ENCODE measurements around the gene NDRG4. TPM values are rescaled to one million over a fixed set of nuclear protein-coding genes. Genes with fewer than 3 reads are reported as not detected.

The NDRG4 gene
- total RNA-seq, 4 donors from 2014 or later = 29.7 to 97.2 (median 64.0) TPM

DNA sequence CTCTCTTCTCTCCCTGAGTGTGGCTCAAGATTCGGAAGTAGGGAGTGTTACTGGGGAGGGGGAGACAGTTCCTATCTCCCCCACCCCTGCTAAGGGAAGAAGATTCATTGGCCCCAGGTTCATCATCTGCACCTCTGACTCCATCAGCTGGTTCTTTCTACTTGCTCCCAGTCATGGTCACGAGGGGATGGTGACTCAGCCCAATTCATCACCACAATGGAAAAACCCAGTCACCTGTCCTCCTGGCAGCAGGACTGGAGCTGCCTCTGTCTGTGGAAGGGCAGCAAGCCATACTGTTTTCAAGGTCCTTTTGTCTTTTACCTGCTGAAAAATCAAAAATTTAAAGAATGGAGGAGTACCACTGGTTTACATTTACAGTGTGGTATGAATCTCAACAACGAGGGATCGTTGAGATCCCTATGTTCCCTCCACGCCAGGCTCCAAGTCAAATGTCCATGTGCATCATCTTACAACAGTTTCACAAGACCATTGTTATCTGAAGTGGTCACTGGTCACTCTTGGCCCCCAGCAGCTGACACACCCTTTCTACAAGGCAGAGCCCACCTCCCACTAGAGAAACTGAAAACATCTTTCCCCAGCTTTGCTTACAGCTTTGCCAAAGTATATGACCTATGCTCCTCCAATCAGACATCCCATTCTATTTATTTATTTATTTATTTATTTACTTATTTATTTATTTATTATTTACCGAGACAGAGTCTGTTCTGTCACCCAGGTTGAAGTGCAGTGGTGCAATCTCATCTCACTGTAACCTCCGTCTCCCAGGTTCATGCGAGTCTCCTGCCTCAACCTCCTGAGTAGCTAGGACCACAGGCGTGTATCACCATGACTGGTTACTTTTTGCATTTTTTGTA is 40.4 kb upstream of the NDRG4 start:
- DNase-seq (ENCODE audit: low spot score in 2 of 2) = peak in 1 of 2 donors; percentile 62
- no peak for TF ChIP-seq POLR2A (IDR thresholded peaks at IDR 0.05)
- TF ChIP-seq CTCF (IDR thresholded peaks at IDR 0.05) = no peak
- intact Hi-C loops (cut with DNase I; ENCODE audit: low total_unique reads) = no loop called here
- WGBS, 2 donors = 88 to 89% methylated on average over 9 of the region's 9 CpGs
- no peak overlapping the region for H3K4me3 ChIP-seq (ENCODE audit: low read depth, poor library complexity, severe bottlenecking)

- intact Hi-C loops (cut with DNase I; ENCODE audit: low total_unique reads) = no loop called here
- 61 to 78% methylated on average over 4 of the region's 4 CpGs for WGBS, 2 donors
- H3K4me3 ChIP-seq (ENCODE audit: low read depth, poor library complexity, severe bottlenecking) = no peak overlapping the region
- TF ChIP-seq POLR2A (IDR thresholded peaks at IDR 0.05) = no peak
- TF ChIP-seq CTCF (IDR thresholded peaks at IDR 0.05) = no peak
- DNase-seq (ENCODE audit: low spot score in 2 of 2) = no peak
Observed at GRCh38 chr16:58460219-58460610, 39.7 kb upstream of the NDRG4 start.

DNA sequence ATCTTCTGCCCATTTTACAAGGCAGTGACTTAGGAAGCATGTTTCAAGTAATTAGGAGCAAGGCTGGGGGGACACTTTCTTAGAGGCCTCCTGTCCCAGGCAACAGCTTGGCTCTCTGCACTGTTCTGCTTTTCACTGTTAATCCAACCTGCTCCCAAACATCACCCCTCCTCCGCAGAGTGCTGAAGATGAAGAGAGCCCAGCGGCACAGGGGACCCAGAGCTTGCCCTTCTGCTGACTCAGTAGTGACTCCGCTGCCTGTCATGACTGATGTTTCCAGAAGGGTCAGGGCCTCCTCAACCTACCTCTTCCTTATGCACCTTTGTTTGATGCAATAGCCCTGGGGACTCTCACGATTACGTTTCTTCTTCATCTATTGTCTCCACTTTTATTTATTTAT is 38.9 kb upstream of the NDRG4 start:
- 86 to 91% methylated on average over 5 of the region's 5 CpGs for WGBS, 2 donors
- no peak for TF ChIP-seq POLR2A (IDR thresholded peaks at IDR 0.05)
- DNase-seq (ENCODE audit: low spot score in 2 of 2) = no peak
- intact Hi-C loops (cut with DNase I; ENCODE audit: low total_unique reads) = no loop called here
- no peak overlapping the region for H3K4me3 ChIP-seq (ENCODE audit: low read depth, poor library complexity, severe bottlenecking)

DNA sequence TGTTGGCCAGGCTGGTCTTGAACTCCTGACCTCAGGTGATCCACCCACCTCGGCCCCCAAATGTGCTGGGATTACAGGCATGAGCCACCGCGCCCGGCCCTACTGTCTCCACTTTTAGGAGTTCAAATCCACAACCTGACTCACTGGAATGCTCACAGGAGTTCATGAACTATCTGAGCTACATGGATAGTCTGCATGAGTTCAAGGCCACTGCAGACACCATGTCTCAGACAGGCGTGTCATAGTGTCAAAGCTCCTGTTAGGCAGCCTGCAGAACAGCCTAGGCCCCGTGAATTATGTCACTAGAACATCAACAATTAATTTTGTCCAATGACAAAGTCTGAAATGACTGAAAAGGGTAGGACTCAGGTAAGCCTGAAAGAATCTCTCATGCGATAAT is 38.3 kb upstream of the NDRG4 start:
- DNase-seq (ENCODE audit: low spot score in 2 of 2) = no peak
- WGBS, 2 donors = 90 to 91% methylated on average over 7 of the region's 7 CpGs
- intact Hi-C loops (cut with DNase I; ENCODE audit: low total_unique reads) = no loop called here
- TF ChIP-seq CTCF (IDR thresholded peaks at IDR 0.05) = no peak
- no peak overlapping the region for H3K4me3 ChIP-seq (ENCODE audit: low read depth, poor library complexity, severe bottlenecking)

DNA sequence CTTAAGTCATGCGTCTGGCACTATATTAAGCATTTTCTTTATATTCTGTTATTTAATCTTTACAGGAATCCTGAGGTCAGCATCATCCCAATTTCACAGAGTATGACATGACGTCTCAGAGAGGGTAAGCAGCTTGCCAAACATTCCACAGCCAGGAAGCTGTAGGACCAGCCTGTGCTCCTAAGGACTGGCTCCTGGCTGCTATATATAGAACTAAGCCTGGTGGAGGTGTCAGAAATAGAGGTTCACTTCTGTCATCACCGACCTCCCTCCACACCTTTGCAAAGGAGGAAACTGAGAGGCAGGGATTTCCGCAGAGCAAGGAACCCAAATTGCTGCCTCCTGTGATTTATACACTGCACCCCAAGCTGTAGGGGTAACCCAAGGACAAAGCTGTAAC is 37.9 kb upstream of the NDRG4 start:
- intact Hi-C loops (cut with DNase I; ENCODE audit: low total_unique reads) = no loop called here
- no peak for DNase-seq (ENCODE audit: low spot score in 2 of 2)
- H3K4me3 ChIP-seq (ENCODE audit: low read depth, poor library complexity, severe bottlenecking) = no peak overlapping the region
- 74 to 87% methylated on average over 4 of the region's 4 CpGs for WGBS, 2 donors
- TF ChIP-seq POLR2A (IDR thresholded peaks at IDR 0.05) (no peak), CTCF (IDR thresholded peaks at IDR 0.05) (no peak)

- no peak for TF ChIP-seq POLR2A (IDR thresholded peaks at IDR 0.05)
- no peak for TF ChIP-seq CTCF (IDR thresholded peaks at IDR 0.05)
- intact Hi-C loops (cut with DNase I; ENCODE audit: low total_unique reads) = no loop called here
- no peak for DNase-seq (ENCODE audit: low spot score in 2 of 2)
- H3K4me3 ChIP-seq (ENCODE audit: low read depth, poor library complexity, severe bottlenecking) = no peak overlapping the region
- 69 to 74% methylated on average over 15 of the region's 15 CpGs for WGBS, 2 donors
Observed at GRCh38 chr16:58462499-58462996, 37.4 kb upstream of the NDRG4 start.
